ENCODE data around the gene PRR20A.
"Not testable (repeated sequence)": the region's sequence is repeated elsewhere in the genome, so short reads cannot be mapped to it uniquely, and the experiment has no call there.

The PRR20A gene

DNA sequence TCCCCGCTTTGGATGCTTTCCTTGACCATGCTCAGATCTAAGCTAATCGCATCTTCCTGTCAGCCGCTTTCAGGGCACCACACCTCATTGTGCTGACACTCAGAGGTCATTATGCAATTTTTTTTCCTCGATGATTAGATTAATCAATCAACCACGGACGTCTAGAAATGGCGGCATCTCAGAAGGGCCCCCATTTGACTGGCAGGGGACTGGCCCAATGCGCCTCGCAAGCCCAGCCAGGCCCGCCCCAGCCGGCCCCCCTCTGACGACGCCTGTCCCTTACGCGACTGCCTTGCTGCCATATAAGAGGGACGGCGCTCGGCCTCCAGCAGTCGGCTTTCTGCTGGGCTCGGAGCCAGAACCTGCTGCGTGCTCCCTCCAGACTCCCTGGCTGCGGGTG, 13.0 kb downstream of the PRR20A start, which contains the start of gene PRR20C:
TSS of gene PRR20C (plus strand) at position 301 of the 400 bp plus-strand sequence. CDS start 387 bp downstream, outside the sequence.
- H3K4me3 ChIP-seq (ENCODE audit: insufficient read length, low read depth); DNase-seq (ENCODE audit: low read depth, low spot score); H3K36me3 ChIP-seq (ENCODE audit: insufficient read depth, insufficient read length, low read length); H3K9me3 ChIP-seq (ENCODE audit: insufficient read depth, low read length); H3K4me1 ChIP-seq (ENCODE audit: insufficient read depth, insufficient read length); H3K27me3 ChIP-seq (ENCODE audit: insufficient read depth, insufficient read length); H3K9ac ChIP-seq (ENCODE audit: insufficient read length, low read depth): not testable (repeated sequence)

DNA sequence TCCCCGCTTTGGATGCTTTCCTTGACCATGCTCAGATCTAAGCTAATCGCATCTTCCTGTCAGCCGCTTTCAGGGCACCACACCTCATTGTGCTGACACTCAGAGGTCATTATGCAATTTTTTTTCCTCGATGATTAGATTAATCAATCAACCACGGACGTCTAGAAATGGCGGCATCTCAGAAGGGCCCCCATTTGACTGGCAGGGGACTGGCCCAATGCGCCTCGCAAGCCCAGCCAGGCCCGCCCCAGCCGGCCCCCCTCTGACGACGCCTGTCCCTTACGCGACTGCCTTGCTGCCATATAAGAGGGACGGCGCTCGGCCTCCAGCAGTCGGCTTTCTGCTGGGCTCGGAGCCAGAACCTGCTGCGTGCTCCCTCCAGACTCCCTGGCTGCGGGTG, 19.6 kb downstream of the PRR20A start, which contains the start of gene PRR20D:
TSS of gene PRR20D (plus strand) at position 301 of the 400 bp plus-strand sequence. CDS start 387 bp downstream, outside the sequence.
- not testable (repeated sequence) for H3K4me1 ChIP-seq (ENCODE audit: insufficient read depth, insufficient read length); H3K27me3 ChIP-seq (ENCODE audit: insufficient read depth, insufficient read length); H3K9me3 ChIP-seq (ENCODE audit: insufficient read depth, low read length); H3K4me3 ChIP-seq (ENCODE audit: insufficient read length, low read depth); H3K9ac ChIP-seq (ENCODE audit: insufficient read length, low read depth); DNase-seq (ENCODE audit: low read depth, low spot score); H3K36me3 ChIP-seq (ENCODE audit: insufficient read depth, insufficient read length, low read length)

DNA sequence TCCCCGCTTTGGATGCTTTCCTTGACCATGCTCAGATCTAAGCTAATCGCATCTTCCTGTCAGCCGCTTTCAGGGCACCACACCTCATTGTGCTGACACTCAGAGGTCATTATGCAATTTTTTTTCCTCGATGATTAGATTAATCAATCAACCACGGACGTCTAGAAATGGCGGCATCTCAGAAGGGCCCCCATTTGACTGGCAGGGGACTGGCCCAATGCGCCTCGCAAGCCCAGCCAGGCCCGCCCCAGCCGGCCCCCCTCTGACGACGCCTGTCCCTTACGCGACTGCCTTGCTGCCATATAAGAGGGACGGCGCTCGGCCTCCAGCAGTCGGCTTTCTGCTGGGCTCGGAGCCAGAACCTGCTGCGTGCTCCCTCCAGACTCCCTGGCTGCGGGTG, 26.2 kb downstream of the PRR20A start, which contains the start of gene PRR20E:
TSS of gene PRR20E (plus strand) at position 301 of the 400 bp plus-strand sequence. CDS start 387 bp downstream, outside the sequence.
- H3K4me1 ChIP-seq (ENCODE audit: insufficient read depth, insufficient read length); H3K9ac ChIP-seq (ENCODE audit: insufficient read length, low read depth); H3K9me3 ChIP-seq (ENCODE audit: insufficient read depth, low read length); H3K36me3 ChIP-seq (ENCODE audit: insufficient read depth, insufficient read length, low read length); DNase-seq (ENCODE audit: low read depth, low spot score); H3K4me3 ChIP-seq (ENCODE audit: insufficient read length, low read depth); H3K27me3 ChIP-seq (ENCODE audit: insufficient read depth, insufficient read length): not testable (repeated sequence)

- H3K9me3 ChIP-seq (ENCODE audit: insufficient read depth, low read length), result no peaks in the 10 kb centered on the region
- no peak for DNase-seq (ENCODE audit: low read depth, low spot score)
- H3K4me1 ChIP-seq (ENCODE audit: insufficient read depth, insufficient read length), result no peaks in the 10 kb centered on the region
- no peaks in the 10 kb centered on the region for H3K27me3 ChIP-seq (ENCODE audit: insufficient read depth, insufficient read length)
- H3K9ac ChIP-seq (ENCODE audit: insufficient read length, low read depth), result no peak overlapping the region
- no peak overlapping the region for H3K4me3 ChIP-seq (ENCODE audit: insufficient read length, low read depth)
- no peak for TF ChIP-seq ZNF274 (IDR thresholded peaks at IDR 0.05; ENCODE audit: low read depth, low read length)
- TF ChIP-seq YY1 (IDR thresholded peaks at IDR 0.05; ENCODE audit: insufficient read depth, insufficient read length), result no peak
- TF ChIP-seq SUZ12 (IDR thresholded peaks at IDR 0.05; ENCODE audit: extremely low read depth, insufficient read depth, insufficient read length), result no peak
- H3K36me3 ChIP-seq (ENCODE audit: insufficient read depth, insufficient read length, low read length), result no peaks in the 10 kb centered on the region
These were observed 50.9 kb downstream of the PRR20A start for GRCh38 chr13:57191667-57192066.
